GM10266 (cell line): ENCODE results near the gene ADGRL3.

Source experiments
- DNase-seq: peaks from one replicate; pipeline ENCODE4 v3.0.0; 2012; ENCODE audit errors: extremely low spot score
- TF ChIP-seq, protein P1 (sequence below): IDR thresholded peaks from 2 replicates; pipeline ENCODE4 v1.5.1; 2012; ENCODE audit warnings: mild to moderate bottlenecking, low read depth; ENCODE audit not compliant: control insufficient read depth, insufficient read depth; ENCODE audit errors: missing control alignments

The ADGRL3 gene

DNA sequence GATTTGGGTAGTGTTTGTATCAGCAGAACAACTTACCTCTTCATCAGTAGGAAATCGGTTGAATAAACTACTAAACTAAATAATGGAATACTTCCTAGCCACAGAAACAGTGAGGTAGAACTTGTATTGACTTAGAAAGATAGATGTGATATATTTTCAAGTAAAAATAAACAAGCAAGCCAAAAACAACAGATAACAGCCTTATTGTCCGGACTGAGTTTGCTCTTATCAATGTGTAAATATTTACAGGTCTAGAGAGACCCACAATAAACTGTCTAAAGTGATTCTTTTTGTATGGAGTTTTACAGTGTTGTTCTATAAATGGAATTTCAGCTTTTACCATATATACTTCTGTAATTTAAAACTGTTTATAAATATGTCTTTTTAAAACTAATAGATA is 721.8 kb downstream of the ADGRL3 start:
- DNase-seq: no peak
- TF ChIP-seq, protein P1, sequence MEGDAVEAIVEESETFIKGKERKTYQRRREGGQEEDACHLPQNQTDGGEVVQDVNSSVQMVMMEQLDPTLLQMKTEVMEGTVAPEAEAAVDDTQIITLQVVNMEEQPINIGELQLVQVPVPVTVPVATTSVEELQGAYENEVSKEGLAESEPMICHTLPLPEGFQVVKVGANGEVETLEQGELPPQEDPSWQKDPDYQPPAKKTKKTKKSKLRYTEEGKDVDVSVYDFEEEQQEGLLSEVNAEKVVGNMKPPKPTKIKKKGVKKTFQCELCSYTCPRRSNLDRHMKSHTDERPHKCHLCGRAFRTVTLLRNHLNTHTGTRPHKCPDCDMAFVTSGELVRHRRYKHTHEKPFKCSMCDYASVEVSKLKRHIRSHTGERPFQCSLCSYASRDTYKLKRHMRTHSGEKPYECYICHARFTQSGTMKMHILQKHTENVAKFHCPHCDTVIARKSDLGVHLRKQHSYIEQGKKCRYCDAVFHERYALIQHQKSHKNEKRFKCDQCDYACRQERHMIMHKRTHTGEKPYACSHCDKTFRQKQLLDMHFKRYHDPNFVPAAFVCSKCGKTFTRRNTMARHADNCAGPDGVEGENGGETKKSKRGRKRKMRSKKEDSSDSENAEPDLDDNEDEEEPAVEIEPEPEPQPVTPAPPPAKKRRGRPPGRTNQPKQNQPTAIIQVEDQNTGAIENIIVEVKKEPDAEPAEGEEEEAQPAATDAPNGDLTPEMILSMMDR: no peak

DNA sequence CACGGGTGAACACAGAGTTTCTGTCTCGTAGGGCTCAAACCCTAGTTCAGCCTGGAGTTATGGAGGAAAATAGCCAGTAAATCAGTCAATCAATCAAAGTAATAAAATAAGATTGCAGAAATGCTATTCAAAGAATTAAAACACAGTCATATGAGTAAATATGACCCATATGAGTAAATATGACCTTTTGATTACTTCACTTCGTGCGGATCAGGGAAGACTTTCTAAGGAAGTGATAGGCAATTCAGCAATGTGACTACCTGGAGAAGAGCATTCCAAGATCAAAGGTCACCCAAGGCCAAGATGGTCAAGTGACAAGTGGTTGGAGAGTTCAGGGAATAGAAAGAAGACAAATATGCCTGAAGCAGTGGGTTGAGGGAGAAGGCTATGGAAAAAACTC is 722.6 kb downstream of the ADGRL3 start:
- TF ChIP-seq, protein P1: no peak
- no peak for DNase-seq

DNA sequence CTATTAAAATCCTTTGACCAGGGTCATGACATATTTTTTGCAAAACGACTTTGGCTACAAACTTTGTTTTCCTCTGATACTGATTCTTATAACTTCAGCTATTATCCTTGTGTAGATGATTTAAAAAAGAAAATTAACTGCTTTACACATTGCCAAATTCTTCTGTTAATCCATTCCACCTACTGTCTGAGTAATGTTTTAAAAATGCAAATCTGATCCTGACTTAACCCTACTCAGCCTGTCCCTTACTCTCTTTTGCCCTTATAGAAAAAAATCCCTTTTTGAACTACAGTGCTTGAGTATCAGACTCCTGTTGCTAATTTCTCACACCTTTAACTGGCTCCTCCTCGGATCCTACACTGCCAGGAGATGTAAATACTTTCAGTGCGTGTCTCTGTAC is 723.1 kb downstream of the ADGRL3 start:
- DNase-seq: no peak
- TF ChIP-seq, protein P1: no peak

DNA sequence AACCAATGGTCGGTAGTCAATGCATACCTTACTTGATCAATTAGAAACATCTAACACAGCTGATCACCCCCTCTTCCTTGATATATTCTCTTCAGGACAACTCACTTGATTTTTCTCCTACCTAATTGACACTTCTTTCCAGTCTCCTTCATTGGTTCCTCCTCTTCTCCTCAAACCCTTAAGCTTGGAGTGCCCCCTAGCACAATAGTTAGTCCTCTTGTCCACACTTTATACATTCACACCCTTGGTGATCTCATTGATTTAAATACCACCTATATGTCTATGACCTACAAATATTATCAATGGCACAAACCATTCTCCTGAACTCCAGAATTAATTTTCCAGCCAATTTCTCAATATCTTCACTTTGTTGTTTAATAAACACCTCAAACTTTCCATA is 724.0 kb downstream of the ADGRL3 start:
- TF ChIP-seq, protein P1: no peak
- no peak for DNase-seq

DNA sequence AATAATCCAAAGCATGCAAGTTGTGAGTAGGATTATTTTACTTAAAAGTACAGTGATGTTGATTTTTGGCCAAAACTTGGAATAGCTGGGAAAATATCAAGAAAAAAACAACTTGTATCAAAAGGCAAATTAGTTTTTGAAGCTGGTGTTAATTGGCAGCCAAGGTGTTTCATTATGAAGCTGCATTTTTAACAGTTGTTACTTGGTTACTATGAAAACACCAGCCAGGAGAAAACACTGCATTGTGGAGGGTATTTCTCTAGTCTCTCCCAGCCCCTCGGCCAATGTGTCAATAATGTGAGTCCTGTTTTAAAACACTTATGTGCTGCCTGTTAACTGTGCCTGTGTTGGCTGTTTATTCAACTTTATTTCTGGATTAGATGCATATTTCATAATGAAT is 733.4 kb downstream of the ADGRL3 start:
- no peak for DNase-seq
- TF ChIP-seq, protein P1: no peak

DNA sequence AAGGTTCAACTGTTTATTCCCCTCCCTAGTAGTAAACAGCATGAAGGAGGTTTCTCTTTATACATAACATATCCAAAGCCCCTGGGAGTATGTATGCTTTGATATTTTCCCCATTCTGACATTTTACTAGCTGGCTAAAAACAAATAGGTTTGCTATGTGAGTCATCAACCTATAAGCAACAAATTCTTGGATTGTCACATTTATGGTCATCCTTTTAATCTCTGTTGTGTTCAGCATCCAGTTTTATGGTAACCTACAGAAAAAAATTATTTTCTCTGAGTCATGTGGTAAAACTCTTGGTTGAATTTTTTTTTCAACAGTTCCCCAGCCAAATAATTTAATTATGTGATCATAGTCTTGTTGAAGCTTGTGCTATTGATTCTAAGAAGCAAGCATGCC is 734.1 kb downstream of the ADGRL3 start:
- DNase-seq: no peak
- TF ChIP-seq, protein P1: no peak

DNA sequence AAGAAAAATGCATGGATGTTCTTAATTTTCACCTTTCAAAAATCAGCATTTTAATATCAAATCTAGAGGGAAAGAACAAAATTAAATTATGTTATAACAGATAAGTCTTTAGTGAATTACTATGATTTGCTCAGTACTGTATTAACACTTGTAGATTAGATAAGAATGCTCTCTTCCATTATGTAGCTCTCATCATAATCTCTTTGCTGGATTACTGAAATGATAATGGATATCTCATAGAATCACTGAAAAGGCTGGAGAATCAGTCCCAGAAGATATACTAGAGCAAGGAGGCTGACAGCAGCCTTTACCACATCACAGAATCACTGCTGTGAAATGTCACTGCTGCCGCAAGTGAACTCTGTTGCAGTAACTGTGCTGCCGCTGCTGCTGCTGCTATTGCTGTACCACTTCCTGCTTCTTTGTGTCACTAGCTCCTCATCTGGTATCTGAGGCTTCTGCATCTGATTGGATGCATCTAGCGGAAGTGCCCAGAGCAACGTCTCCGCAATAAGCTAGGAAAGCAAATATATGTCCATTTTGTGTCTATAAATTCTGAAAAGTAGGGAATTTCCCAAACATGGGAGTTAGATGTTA is 738.2 kb downstream of the ADGRL3 start:
- DNase-seq: no peak
- TF ChIP-seq, protein P1: no peak
